ENCODE data around the gene ACTRT3. TPM values are rescaled to one million over a fixed set of nuclear protein-coding genes. Genes with fewer than 3 reads are reported as not detected.

The ACTRT3 gene
- total RNA-seq, 1 experiment from 2014 or later = 2.5 TPM

- TF ChIP-seq, protein P1, sequence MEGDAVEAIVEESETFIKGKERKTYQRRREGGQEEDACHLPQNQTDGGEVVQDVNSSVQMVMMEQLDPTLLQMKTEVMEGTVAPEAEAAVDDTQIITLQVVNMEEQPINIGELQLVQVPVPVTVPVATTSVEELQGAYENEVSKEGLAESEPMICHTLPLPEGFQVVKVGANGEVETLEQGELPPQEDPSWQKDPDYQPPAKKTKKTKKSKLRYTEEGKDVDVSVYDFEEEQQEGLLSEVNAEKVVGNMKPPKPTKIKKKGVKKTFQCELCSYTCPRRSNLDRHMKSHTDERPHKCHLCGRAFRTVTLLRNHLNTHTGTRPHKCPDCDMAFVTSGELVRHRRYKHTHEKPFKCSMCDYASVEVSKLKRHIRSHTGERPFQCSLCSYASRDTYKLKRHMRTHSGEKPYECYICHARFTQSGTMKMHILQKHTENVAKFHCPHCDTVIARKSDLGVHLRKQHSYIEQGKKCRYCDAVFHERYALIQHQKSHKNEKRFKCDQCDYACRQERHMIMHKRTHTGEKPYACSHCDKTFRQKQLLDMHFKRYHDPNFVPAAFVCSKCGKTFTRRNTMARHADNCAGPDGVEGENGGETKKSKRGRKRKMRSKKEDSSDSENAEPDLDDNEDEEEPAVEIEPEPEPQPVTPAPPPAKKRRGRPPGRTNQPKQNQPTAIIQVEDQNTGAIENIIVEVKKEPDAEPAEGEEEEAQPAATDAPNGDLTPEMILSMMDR (IDR thresholded peaks at IDR 0.05; ENCODE audit: unreplicated experiment) = no peak
- no TSS peak for BruUV-seq (replicated peaks)
- no peak overlapping the region for H3K4me3 Mint-ChIP-seq (ENCODE audit: low read depth, unreplicated experiment)
- intact Hi-C loops (cut with micrococcal nuclease; ENCODE audit: unreplicated experiment) = no loop called here
- DNase-seq = no peak
- H3K4me1 Mint-ChIP-seq (ENCODE audit: low read depth, unreplicated experiment) = peaks cover 22% of the 10 kb centered on the region
- CTCF ChIA-PET = interaction anchor here (0.6 kb wide), 1 partner anchor 931 kb away, joined by 4 read pairs; no protein-coding TSS in a partner anchor
- no peak overlapping the region for H3K27ac Mint-ChIP-seq (ENCODE audit: unreplicated experiment)
- H3K27me3 Mint-ChIP-seq (ENCODE audit: unreplicated experiment) = no peaks in the 10 kb centered on the region
- peaks cover 9% of the 10 kb centered on the region for H3K36me3 Mint-ChIP-seq (ENCODE audit: insufficient read depth, unreplicated experiment)
- H3K9me3 Mint-ChIP-seq (ENCODE audit: low read depth, unreplicated experiment) = peaks cover 14% of the 10 kb centered on the region
These were observed 10.1 kb downstream of the ACTRT3 start for GRCh38 chr3:169759256-169759655.

DNA sequence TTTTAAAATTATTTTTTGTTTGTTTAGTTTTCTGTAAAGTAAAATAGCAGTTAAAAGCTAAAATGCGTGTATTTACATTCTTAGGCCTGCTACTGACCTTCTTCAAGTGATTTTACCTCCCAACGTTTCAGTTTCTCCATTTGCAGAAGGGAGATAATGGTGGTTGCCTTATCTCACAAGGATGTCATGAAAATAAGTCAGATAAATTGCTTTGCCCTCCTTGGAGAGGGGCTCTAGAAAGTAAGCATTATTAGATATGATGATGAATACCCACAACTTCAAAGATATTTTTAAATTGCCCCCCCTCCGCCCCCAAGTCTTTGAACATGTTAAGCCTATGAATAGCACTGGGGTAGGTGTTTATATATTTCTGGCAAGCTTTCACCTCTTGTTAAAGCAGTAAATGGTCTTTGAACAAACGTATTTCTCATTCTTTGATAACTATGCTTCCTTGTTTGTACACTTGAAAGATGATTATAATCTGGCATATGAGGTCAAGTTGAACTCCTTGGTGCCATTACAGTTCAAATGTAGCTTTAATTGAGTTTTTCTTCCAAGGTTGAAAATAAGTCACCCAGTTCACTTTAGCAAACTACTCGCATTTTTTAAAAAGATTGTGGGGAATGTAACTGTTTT is 10.9 kb downstream of the ACTRT3 start:
- Mint-ChIP-seq H3K27ac (ENCODE audit: unreplicated experiment) (no peak overlapping the region), H3K27me3 (ENCODE audit: unreplicated experiment) (no peaks in the 10 kb centered on the region), H3K36me3 (ENCODE audit: insufficient read depth, unreplicated experiment) (peaks cover 4% of the 10 kb centered on the region), H3K9me3 (ENCODE audit: low read depth, unreplicated experiment) (peaks cover 14% of the 10 kb centered on the region), H3K4me3 (ENCODE audit: low read depth, unreplicated experiment) (no peak overlapping the region), H3K4me1 (ENCODE audit: low read depth, unreplicated experiment) (peaks cover 22% of the 10 kb centered on the region)
- no TSS peak for BruUV-seq (replicated peaks)
- CTCF ChIA-PET = interaction anchor here (0.6 kb wide), 1 partner anchor 930 kb away, joined by 4 read pairs; no protein-coding TSS in a partner anchor
- TF ChIP-seq, protein P1 (IDR thresholded peaks at IDR 0.05; ENCODE audit: unreplicated experiment) = no peak
- no peak for DNase-seq
- intact Hi-C loops (cut with micrococcal nuclease; ENCODE audit: unreplicated experiment) = no loop called here

DNA sequence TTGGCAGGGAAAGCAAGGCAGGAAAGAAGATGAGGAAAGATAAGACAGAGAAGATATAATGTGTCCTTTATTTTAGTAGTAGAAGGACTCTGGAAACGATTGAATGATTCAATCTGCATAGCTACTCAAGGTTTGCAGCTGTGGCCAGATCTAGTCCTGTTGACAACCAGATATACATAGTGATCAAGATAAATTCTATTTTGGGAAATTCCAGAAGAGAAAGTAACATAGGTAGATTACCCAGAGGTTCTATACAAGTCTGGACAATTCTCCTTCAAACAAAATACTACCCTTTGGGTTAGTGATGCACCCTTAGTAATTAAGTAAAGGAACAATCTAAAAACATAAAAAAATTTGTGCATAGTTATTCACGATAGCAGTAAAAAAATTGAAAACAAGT is 13.9 kb downstream of the ACTRT3 start:
- Mint-ChIP-seq H3K4me3 (ENCODE audit: low read depth, unreplicated experiment) (no peak overlapping the region), H3K4me1 (ENCODE audit: low read depth, unreplicated experiment) (peaks cover 13% of the 10 kb centered on the region), H3K9me3 (ENCODE audit: low read depth, unreplicated experiment) (peaks cover 10% of the 10 kb centered on the region), H3K27ac (ENCODE audit: unreplicated experiment) (no peak overlapping the region), H3K36me3 (ENCODE audit: insufficient read depth, unreplicated experiment) (no peaks in the 10 kb centered on the region), H3K27me3 (ENCODE audit: unreplicated experiment) (no peaks in the 10 kb centered on the region)
- CTCF ChIA-PET = no interaction called here
- no peak for DNase-seq
- intact Hi-C loops (cut with micrococcal nuclease; ENCODE audit: unreplicated experiment) = no loop called here
- TF ChIP-seq, protein P1 (IDR thresholded peaks at IDR 0.05; ENCODE audit: unreplicated experiment) = no peak
- no TSS peak for BruUV-seq (replicated peaks)

DNA sequence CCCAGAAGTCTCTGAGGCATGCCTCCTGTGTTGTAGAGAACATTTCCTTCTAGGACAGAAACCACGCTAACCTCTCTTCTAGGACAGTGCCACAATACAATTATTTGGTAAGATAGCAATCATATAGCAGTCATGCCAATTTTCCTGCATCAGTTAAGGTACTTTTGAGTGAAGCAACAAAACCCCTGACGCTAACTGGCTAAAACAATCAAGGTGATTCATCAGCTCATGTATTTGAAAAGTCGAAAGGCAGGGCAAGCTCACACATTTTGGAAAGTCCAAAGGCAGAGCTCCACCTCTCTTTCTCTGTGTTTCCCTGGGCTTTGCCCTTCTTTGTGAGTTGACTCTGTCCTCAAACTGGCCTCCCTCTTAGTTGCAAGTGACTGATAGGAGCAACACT is 14.7 kb downstream of the ACTRT3 start:
- TF ChIP-seq, protein P1 (IDR thresholded peaks at IDR 0.05; ENCODE audit: unreplicated experiment) = no peak
- Mint-ChIP-seq H3K9me3 (ENCODE audit: low read depth, unreplicated experiment) (peaks cover 10% of the 10 kb centered on the region), H3K4me1 (ENCODE audit: low read depth, unreplicated experiment) (peaks cover 12% of the 10 kb centered on the region), H3K27me3 (ENCODE audit: unreplicated experiment) (no peaks in the 10 kb centered on the region), H3K36me3 (ENCODE audit: insufficient read depth, unreplicated experiment) (no peaks in the 10 kb centered on the region), H3K27ac (ENCODE audit: unreplicated experiment) (no peak overlapping the region), H3K4me3 (ENCODE audit: low read depth, unreplicated experiment) (no peak overlapping the region)
- intact Hi-C loops (cut with micrococcal nuclease; ENCODE audit: unreplicated experiment) = no loop called here
- CTCF ChIA-PET = interaction anchor here (0.6 to 1.3 kb wide), 2 partner anchors 14 to 353 kb away, joined by 3 read pairs; no protein-coding TSS in a partner anchor
- DNase-seq = no peak
- no TSS peak for BruUV-seq (replicated peaks)
